A673 (cell line): ENCODE measurements around the gene FCRL2. TPM values are rescaled to one million over a fixed set of nuclear protein-coding genes. Genes with fewer than 3 reads are reported as not detected.

Experiments used
- BruUV-seq: library from RNA; stranded (reverse); fragments of 400-500 nt; replicated peaks from 2 replicates; lab custom pipeline; 2021; lab: Mats Ljungman, UMichigan
- CTCF ChIA-PET: fragments of 300-600 bp; sonication (Branson Sonifier 250); formaldehyde crosslinking; loops from one replicate; lab custom pipeline; 2022; ENCODE audit warnings: antibody characterized with exemption; lab: Charles Lee
- POLR2A ChIA-PET: fragments of 300-600 bp; sonication (Branson Sonifier 250); formaldehyde crosslinking; loops from one replicate; lab custom pipeline; 2022; ENCODE audit warnings: antibody characterized with exemption; ENCODE audit not compliant: low non-redundant PET; lab: Charles Lee
- DNase-seq: peaks from one replicate; pipeline ENCODE4 v3.0.0-alpha.2; 2015; ENCODE audit warnings: low spot score
- H3K27ac ChIP-seq: fragments of 200-600 bp; sonication (generic); 2 replicates; pipeline ENCODE4 v1.5.1; 2016; ENCODE audit warnings: mixed run types, low read depth, mild to moderate bottlenecking, mixed read lengths, antibody characterized with exemption, low read length; ENCODE audit not compliant: poor library complexity, severe bottlenecking
- H3K27me3 ChIP-seq: fragments of 200-600 bp; sonication (generic); replicated peaks from 2 replicates; pipeline ENCODE4 v1.6.1; 2017; ENCODE audit warnings: mixed run types, low read depth, mild to moderate bottlenecking, mixed read lengths, antibody characterized with exemption, low read length; ENCODE audit not compliant: insufficient read depth, poor library complexity
- H3K36me3 ChIP-seq: fragments of 200-600 bp; sonication (generic); 2 replicates; pipeline ENCODE4 v1.6.1; 2016; ENCODE audit warnings: mixed run types, mild to moderate bottlenecking, mixed read lengths, antibody characterized with exemption, low read length; ENCODE audit not compliant: insufficient read depth, poor library complexity, severe bottlenecking
- H3K4me1 ChIP-seq: fragments of 200-600 bp; sonication (generic); 2 replicates; pipeline ENCODE4 v1.6.1; 2017; ENCODE audit warnings: mixed run types, mild to moderate bottlenecking, mixed read lengths, antibody characterized with exemption, low read length; ENCODE audit not compliant: insufficient read depth, poor library complexity, severe bottlenecking
- H3K4me3 ChIP-seq: fragments of 200-600 bp; sonication (generic); 2 replicates; pipeline ENCODE4 v1.5.1; 2016; ENCODE audit warnings: low read depth, mixed run types, mild to moderate bottlenecking, mixed read lengths, low read length; ENCODE audit not compliant: poor library complexity, severe bottlenecking
- H3K9me3 ChIP-seq: fragments of 200-600 bp; sonication (generic); 2 replicates; pipeline ENCODE4 v1.6.1; 2016; ENCODE audit warnings: mixed run types, low read depth, mild to moderate bottlenecking, mixed read lengths, antibody characterized with exemption, low read length; ENCODE audit not compliant: poor library complexity, severe bottlenecking
- CTCF ChIP-seq: fragments of 300-800, 200-600 bp; sonication (generic); conservative IDR thresholded peaks from 2 replicates; pipeline ENCODE4 v1.5.1; 2017; ENCODE audit warnings: low read depth, mild to moderate bottlenecking, antibody characterized with exemption, low read length, moderate library complexity, mixed read lengths
- EZH2 ChIP-seq: fragments of 200-600 bp; sonication (generic); IDR thresholded peaks from 2 replicates; pipeline ENCODE4 v1.6.1; 2017; ENCODE audit warnings: borderline replicate concordance, low read depth, mild to moderate bottlenecking, mixed read lengths, antibody characterized with exemption, low read length; ENCODE audit not compliant: poor library complexity, severe bottlenecking
- intact Hi-C: fragments of 100-400 bp; cut with micrococcal nuclease; formaldehyde crosslinking; loops from one replicate; pipeline ENCODE4 v1.10.0; 2022; ENCODE audit not compliant: unreplicated experiment
- total RNA-seq: library from RNA; stranded (reverse); gene quantifications from 2 replicates; pipeline ENCODE4 v1.2.3, GENCODE V29; 2021

FCRL2 gene
- total RNA-seq, 1 experiment from 2014 or later = not detected

GRCh38 chr1:157715736-157716135 lies 61.2 kb downstream of the FCRL2 start:
- BruUV-seq = no TSS peak

GRCh38 chr1:157711802-157712201 lies 65.1 kb downstream of the FCRL2 start:
- Histone ChIP-seq H3K4me1 (no peaks in the 10 kb centered on the region), H3K4me3 (no peak overlapping the region), H3K9me3 (no peaks in the 10 kb centered on the region), H3K27ac (no peak overlapping the region), H3K27me3 (no peaks in the 10 kb centered on the region), H3K36me3 (no peaks in the 10 kb centered on the region)
- no TSS peak for BruUV-seq
- POLR2A ChIA-PET = no interaction called here
- no peak for TF ChIP-seq EZH2
- intact Hi-C loops = no loop called here
- DNase-seq = no peak
- CTCF ChIA-PET = no interaction called here

More at GRCh38 chr1:157715736-157716135, 61.2 kb downstream of the FCRL2 start:
- intact Hi-C loops = no loop called here
- no peak for DNase-seq
- H3K4me3 ChIP-seq = no peak overlapping the region
- ChIA-PET POLR2A (no interaction called here), CTCF (no interaction called here)
- no peaks in the 10 kb centered on the region for H3K9me3 ChIP-seq
- H3K36me3 ChIP-seq = no peaks in the 10 kb centered on the region
- no peak overlapping the region for H3K27ac ChIP-seq
- TF ChIP-seq EZH2 = no peak
- TF ChIP-seq CTCF = no peak
- H3K27me3 ChIP-seq = no peaks in the 10 kb centered on the region
- no peaks in the 10 kb centered on the region for H3K4me1 ChIP-seq

GRCh38 chr1:157704878-157705277 lies 72.1 kb downstream of the FCRL2 start:
- TF ChIP-seq EZH2 (no peak), CTCF (no peak)
- Histone ChIP-seq H3K4me1 (no peaks in the 10 kb centered on the region), H3K9me3 (no peaks in the 10 kb centered on the region), H3K27me3 (peaks cover 19% of the 10 kb centered on the region), H3K36me3 (no peaks in the 10 kb centered on the region), H3K27ac (no peak overlapping the region), H3K4me3 (no peak overlapping the region)
- ChIA-PET POLR2A (no interaction called here), CTCF (no interaction called here)
- DNase-seq = no peak
- intact Hi-C loops = loop anchor here (10.0 kb wide), 1 partner anchor 420 kb away; a partner anchor contains a TSS
- no TSS peak for BruUV-seq

GRCh38 chr1:157703981-157704380 lies 73.0 kb downstream of the FCRL2 start:
- intact Hi-C loops = loop anchor here (10.0 kb wide), 1 partner anchor 421 kb away; a partner anchor contains a TSS
- ChIA-PET POLR2A (no interaction called here), CTCF (no interaction called here)
- no peak for DNase-seq
- Histone ChIP-seq H3K4me3 (no peak overlapping the region), H3K27me3 (peaks cover 28% of the 10 kb centered on the region), H3K36me3 (no peaks in the 10 kb centered on the region), H3K9me3 (no peaks in the 10 kb centered on the region), H3K27ac (no peak overlapping the region), H3K4me1 (no peaks in the 10 kb centered on the region)
- no TSS peak for BruUV-seq
- TF ChIP-seq EZH2 = no peak
- TF ChIP-seq CTCF = no peak
